ENCODE data around the gene CAMP.

The CAMP gene

GRCh38 chr3:48215019-48215418 is 8.3 kb upstream of the CAMP start:
- DNase-seq: no peak

GRCh38 chr3:48215466-48215865 is 7.8 kb upstream of the CAMP start:
- DNase-seq: no peak

- no peak for DNase-seq
These were observed 7.4 kb upstream of the CAMP start for GRCh38 chr3:48215876-48216275.

GRCh38 chr3:48217449-48217848 is 5.8 kb upstream of the CAMP start:
- no peak for DNase-seq

GRCh38 chr3:48218537-48218936 is 4.8 kb upstream of the CAMP start:
- no peak for DNase-seq

GRCh38 chr3:48219543-48219942 is 3.8 kb upstream of the CAMP start:
- DNase-seq: no peak

- no peak for DNase-seq
These were observed 2.5 kb upstream of the CAMP start for GRCh38 chr3:48220746-48221145.

- DNase-seq: no peak
These were observed 2.3 kb downstream of the CAMP start for GRCh38 chr3:48225587-48225986.

- DNase-seq: no peak
These were observed 3.6 kb downstream of the CAMP start for GRCh38 chr3:48226939-48227338.

- DNase-seq: no peak
These were observed 8.9 kb downstream of the CAMP start for GRCh38 chr3:48232232-48232631.

- DNase-seq: no peak
These were observed 9.4 kb downstream of the CAMP start for GRCh38 chr3:48232734-48233133.

- DNase-seq: no peak
These were observed 10.2 kb downstream of the CAMP start for GRCh38 chr3:48233542-48233941.

GRCh38 chr3:48236531-48236930 is 13.2 kb downstream of the CAMP start:
- DNase-seq: no peak

GRCh38 chr3:48238531-48239085 is 15.3 kb downstream of the CAMP start:
- no peak for DNase-seq

- DNase-seq: no peak
These were observed 17.0 kb downstream of the CAMP start for GRCh38 chr3:48240000-48240963.

- no peak for DNase-seq
These were observed 18.6 kb downstream of the CAMP start for GRCh38 chr3:48241796-48242455.

GRCh38 chr3:48243886-48244285 is 20.6 kb downstream of the CAMP start:
- DNase-seq: no peak

GRCh38 chr3:48244461-48244860 is 21.2 kb downstream of the CAMP start:
- DNase-seq: no peak

- DNase-seq: no peak
These were observed 21.8 kb downstream of the CAMP start for GRCh38 chr3:48245136-48245535.

GRCh38 chr3:48247401-48247811 is 24.1 kb downstream of the CAMP start:
- DNase-seq: no peak

GRCh38 chr3:48248095-48248850 is 25.0 kb downstream of the CAMP start:
- no peak for DNase-seq

GRCh38 chr3:48256557-48256956 is 33.3 kb downstream of the CAMP start:
- no peak for DNase-seq

GRCh38 chr3:48258530-48258929 is 35.2 kb downstream of the CAMP start:
- DNase-seq: no peak
